Right cardiac atrium (tissue), 5 donors: ENCODE measurements around the gene MTCH2. TPM values are rescaled to one million over a fixed set of nuclear protein-coding genes. Genes with fewer than 3 reads are reported as not detected.
A peak's percentile ranks its signal among the peaks of the same experiment; 100 is the strongest.

Experiments
- ATAC-seq, 2 donors: fragments of 200-7000 bp; cut with Tn5 transposase; one replicate each; pipeline versions ENCODE4 v1.8.0 to v1.9.1; 2020; ENCODE audit warnings: moderate library complexity in 2 of 2, mild to moderate bottlenecking in 1 of 2
- DNase-seq, 3 donors: peaks; one replicate each; pipeline ENCODE4 v3.0.0-alpha.2; 2020
- H3K27ac ChIP-seq: one replicate; pipeline ENCODE4 v1.5.1; 2013; ENCODE audit warnings: mild to moderate bottlenecking, low read length, control low read depth, moderate library complexity
- H3K27me3 ChIP-seq: one replicate; pipeline ENCODE4 v1.6.1; 2013; ENCODE audit not compliant: control insufficient read depth, insufficient read depth
- H3K4me1 ChIP-seq: one replicate; pipeline ENCODE4 v1.6.1; 2013; ENCODE audit warnings: low read length; ENCODE audit not compliant: control insufficient read depth, insufficient read depth
- H3K4me3 ChIP-seq: one replicate; pipeline ENCODE4 v1.5.1; 2013; ENCODE audit warnings: low read length, control low read depth
- H3K9me3 ChIP-seq: one replicate; pipeline ENCODE4 v1.6.1; 2013; ENCODE audit warnings: low read length; ENCODE audit not compliant: control insufficient read depth
- WGBS: extraction: QIAGEN DNeasy Blood & Tissue Kit; methylation state at CpG from one replicate; pipeline ENCODE4 v1.1.7; 2013; 5-methylcytosine and 5-hydroxymethylcytosine counted together
- intact Hi-C, 4 donors: fragments of 100-400 bp; cut with DNase I; formaldehyde crosslinking; loops; one replicate each; pipeline versions ENCODE4 v1.11.0 to v1.14.0; 2022 to 2023
- polyA plus RNA-seq: library from polyadenylated mRNA; stranded (reverse); fragments of 200-250 nt; gene quantifications from one replicate; pipeline ENCODE4 v1.2.3, GENCODE V29; 2013
- total RNA-seq, 4 donors: library from RNA; stranded (reverse); fragmentation: NEBNext Ultra II Directional; extraction: Animal tissue kit (Norgen Biotek cat#: 25700); gene quantifications; one replicate each; pipeline ENCODE4 v1.2.1, GENCODE V29; 2021
- donor health status: healthy with polysubstance abuse.
- donor health status: DM: no; HTN: yes; CAD: no.
- donor health status: DM: no; HTN: no; CAD: no.
- donor health status: DM: no; HTN: yes; CAD: no; lungs with severe emphysema.
- donor health status: DM: yes; HTN: yes; CAD: no.

Gene MTCH2
- total and polyA plus RNA-seq, 5 donors = 43.9 to 78.6 (median 72.3) TPM

DNA sequence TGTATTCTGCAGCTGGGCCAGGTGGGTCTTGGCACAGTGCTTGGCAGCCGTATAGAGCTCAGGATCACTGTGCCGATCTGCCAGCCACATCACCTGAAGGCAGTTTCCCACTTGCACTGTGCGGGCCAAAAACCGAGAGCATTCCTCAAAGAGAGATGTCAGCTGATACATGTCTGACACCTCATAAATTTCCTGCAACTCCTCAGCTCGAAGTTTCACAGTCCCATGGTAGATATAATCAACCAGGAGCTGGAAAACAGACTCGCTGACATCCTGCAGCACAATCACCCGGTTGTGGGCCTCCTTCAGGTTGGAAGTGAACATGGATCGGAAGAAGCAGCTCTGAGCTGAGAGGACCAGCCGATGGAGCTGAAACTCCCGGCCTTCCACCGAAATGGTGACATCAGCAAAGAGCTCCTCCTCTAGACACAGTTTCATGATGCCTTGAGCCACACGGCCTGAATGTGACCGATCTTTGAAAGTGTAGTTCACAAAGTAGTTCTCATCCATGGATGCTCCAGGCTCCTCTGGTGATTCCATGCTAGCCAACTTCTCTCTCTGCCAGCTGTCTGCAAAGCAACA is 64.8 kb downstream of the MTCH2 start:
- intact Hi-C loops = no loop called here
- H3K27me3 ChIP-seq = no peaks in the 10 kb centered on the region
- no peak for DNase-seq
- H3K27ac ChIP-seq = no peak overlapping the region
- peaks cover 12% of the 10 kb centered on the region for H3K4me1 ChIP-seq
- no peaks in the 10 kb centered on the region for H3K9me3 ChIP-seq
- H3K4me3 ChIP-seq = no peak overlapping the region
- no peak for ATAC-seq
- 71% methylated on average over 13 of the region's 13 CpGs for WGBS

- peak in 2 of 3 donors; percentile 64 to 67 for DNase-seq
- WGBS = 71% methylated on average over 11 of the region's 11 CpGs
- Histone ChIP-seq H3K4me1 (peaks cover 15% of the 10 kb centered on the region), H3K27me3 (no peaks in the 10 kb centered on the region), H3K4me3 (no peak overlapping the region), H3K9me3 (no peaks in the 10 kb centered on the region), H3K27ac (no peak overlapping the region)
- peak; percentile 83 to 90 for ATAC-seq
- intact Hi-C loops = no loop called here
These were observed 69.0 kb downstream of the MTCH2 start for GRCh38 chr11:47573321-47573720.

DNA sequence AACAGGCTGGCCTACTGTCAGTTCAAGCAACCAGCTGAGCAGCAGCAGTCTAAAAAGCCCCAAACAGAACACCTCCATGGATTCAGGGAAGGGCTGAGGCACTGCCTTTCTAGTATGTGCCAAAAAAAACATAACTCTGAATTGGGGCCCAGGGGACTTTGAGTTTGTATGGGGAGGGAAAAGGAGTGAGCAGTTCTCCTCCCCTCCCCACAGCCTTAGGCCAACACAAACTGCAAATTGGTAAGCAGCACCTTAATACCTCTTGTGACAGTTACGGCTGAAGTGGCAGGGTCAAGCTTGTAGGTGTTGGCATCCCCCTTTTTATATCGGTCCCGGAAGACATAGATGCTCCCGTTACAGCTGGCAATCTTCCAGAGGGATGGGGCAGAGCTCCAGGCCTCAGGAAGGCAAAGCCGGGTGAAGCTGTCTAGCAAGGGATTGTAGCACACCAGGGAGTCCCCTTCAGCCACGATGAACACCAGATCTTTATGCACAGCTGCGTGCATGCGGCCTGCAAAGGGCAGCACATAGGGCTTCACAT is 69.6 kb downstream of the MTCH2 start:
- H3K27ac ChIP-seq = peak overlapping the region; percentile 40
- 32% methylated on average over 8 of the region's 8 CpGs for WGBS
- no peak overlapping the region for H3K4me3 ChIP-seq
- ATAC-seq (peak; percentile 34 to 46), DNase-seq (no peak)
- intact Hi-C loops = no loop called here
- peaks cover 13% of the 10 kb centered on the region for H3K4me1 ChIP-seq
- H3K27me3 ChIP-seq = no peaks in the 10 kb centered on the region
- no peaks in the 10 kb centered on the region for H3K9me3 ChIP-seq

- no peaks in the 10 kb centered on the region for H3K27me3 ChIP-seq
- H3K4me3 ChIP-seq = no peak overlapping the region
- WGBS = 48% methylated on average over 1 of the region's 1 CpG
- no peak for DNase-seq
- H3K4me1 ChIP-seq = peaks cover 9% of the 10 kb centered on the region
- ATAC-seq = no peak
- intact Hi-C loops = no loop called here
- H3K27ac ChIP-seq = no peak overlapping the region
- H3K9me3 ChIP-seq = no peaks in the 10 kb centered on the region
These were observed 70.5 kb downstream of the MTCH2 start for GRCh38 chr11:47571895-47572294.

DNA sequence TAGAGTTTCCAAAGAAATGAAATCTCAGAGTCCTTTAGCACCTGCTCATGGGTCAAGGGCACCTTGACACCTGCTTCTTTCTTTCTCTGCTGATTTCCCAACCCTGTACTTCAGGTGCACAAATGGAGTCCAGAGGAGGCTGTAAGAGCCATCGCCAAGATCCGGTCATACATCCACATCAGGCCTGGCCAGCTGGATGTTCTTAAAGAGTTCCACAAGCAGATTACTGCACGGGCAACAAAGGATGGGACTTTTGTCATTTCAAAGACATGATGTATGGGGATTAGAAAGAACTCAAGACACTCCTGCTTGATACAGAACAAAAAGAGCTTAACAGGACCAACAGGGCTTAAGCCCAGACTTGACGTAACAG is 71.0 kb downstream of the MTCH2 start:
- Histone ChIP-seq H3K4me1 (peaks cover 9% of the 10 kb centered on the region), H3K27ac (no peak overlapping the region), H3K27me3 (no peaks in the 10 kb centered on the region), H3K4me3 (no peak overlapping the region), H3K9me3 (no peaks in the 10 kb centered on the region)
- intact Hi-C loops = no loop called here
- ATAC-seq = no peak
- no peak for DNase-seq
- WGBS = 81% methylated on average over 4 of the region's 4 CpGs

DNA sequence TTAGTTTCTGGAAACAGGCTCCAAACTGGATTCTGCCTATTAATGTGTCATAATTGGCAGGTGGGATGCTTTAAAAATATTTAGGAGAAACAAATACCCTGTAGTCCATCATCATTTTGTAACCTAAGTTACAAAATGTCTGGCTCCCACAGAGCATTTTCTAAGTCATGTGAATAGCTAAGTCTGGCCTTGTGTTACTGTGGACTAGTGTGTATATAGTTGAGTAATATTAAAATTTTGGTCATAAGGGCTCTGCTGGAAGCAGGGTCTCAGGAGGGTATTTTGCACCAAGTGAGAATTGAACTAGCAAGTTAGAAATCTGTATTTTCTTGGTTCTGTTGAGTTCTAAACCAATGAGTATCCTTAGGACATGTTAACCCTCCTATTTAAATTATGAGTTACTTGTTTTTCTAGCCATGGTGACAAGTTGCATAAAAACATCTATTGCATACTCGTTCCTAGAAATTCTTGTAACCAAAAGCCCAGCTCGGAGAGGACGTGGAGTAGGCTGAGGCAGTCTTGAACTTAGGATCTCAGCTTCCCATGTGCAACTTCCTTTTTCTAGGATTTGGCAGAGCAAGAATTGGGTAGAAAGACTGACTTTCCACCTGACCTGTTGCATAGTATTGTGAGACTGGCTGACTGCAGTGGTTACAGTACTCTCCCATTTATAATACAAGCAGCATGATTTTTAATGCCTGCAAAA is 71.6 kb downstream of the MTCH2 start:
- intact Hi-C loops = no loop called here
- DNase-seq = no peak
- 87% methylated on average over 3 of the region's 3 CpGs for WGBS
- Histone ChIP-seq H3K4me1 (peaks cover 9% of the 10 kb centered on the region), H3K9me3 (no peaks in the 10 kb centered on the region), H3K4me3 (no peak overlapping the region), H3K27ac (no peak overlapping the region), H3K27me3 (no peaks in the 10 kb centered on the region)
- no peak for ATAC-seq

GRCh38 chr11:47569646-47570045 is 72.7 kb downstream of the MTCH2 start:
- intact Hi-C loops = no loop called here
- WGBS = 95% methylated on average over 7 of the region's 7 CpGs
- Histone ChIP-seq H3K4me3 (no peak overlapping the region), H3K27me3 (no peaks in the 10 kb centered on the region), H3K4me1 (peaks cover 9% of the 10 kb centered on the region), H3K27ac (no peak overlapping the region), H3K9me3 (no peaks in the 10 kb centered on the region)
- DNase-seq (no peak), ATAC-seq (no peak)

Other genes with a start within 250 kb of the MTCH2 start
- 10 to 100 TPM; 41.7 to 46.6 (median 44.9) TPM for gene SLC39A13, start 234.0 kb downstream of the MTCH2 start, total RNA-seq
- gene SLC39A13, start 234.0 kb downstream of the MTCH2 start, polyA plus RNA-seq = 61.6 TPM
- 100 to 1,000 TPM; 122 to 162 (median 155) TPM for gene PSMC3, start 216.1 kb downstream of the MTCH2 start, total RNA-seq
- gene PSMC3, start 216.1 kb downstream of the MTCH2 start, polyA plus RNA-seq = 170 TPM
- gene RAPSN, start 193.4 kb downstream of the MTCH2 start, total RNA-seq = under 1 TPM; 0.17 to 0.50 (median 0.39) TPM
- 0.23 TPM for gene RAPSN, start 193.4 kb downstream of the MTCH2 start, polyA plus RNA-seq
- gene CELF1, start 89.4 kb downstream of the MTCH2 start, total RNA-seq = 10 to 100 TPM; 54.8 to 79.8 (median 73.4) TPM
- gene CELF1, start 89.4 kb downstream of the MTCH2 start, polyA plus RNA-seq = 26.9 TPM
- 10 to 100 TPM; 13.9 to 17.2 (median 15.3) TPM for gene PTPMT1, start 77.0 kb downstream of the MTCH2 start, total RNA-seq
- gene PTPMT1, start 77.0 kb downstream of the MTCH2 start, polyA plus RNA-seq = 22.5 TPM
- 10 to 100 TPM; 14.2 to 18.1 (median 14.6) TPM for gene KBTBD4, start 63.6 kb downstream of the MTCH2 start, total RNA-seq
- gene KBTBD4, start 63.6 kb downstream of the MTCH2 start, polyA plus RNA-seq = 8.1 TPM
- 100 to 1,000 TPM; 143 to 189 (median 165) TPM for gene NDUFS3, start 63.5 kb downstream of the MTCH2 start, total RNA-seq
- gene NDUFS3, start 63.5 kb downstream of the MTCH2 start, polyA plus RNA-seq = 260 TPM
- gene FAM180B, start 55.9 kb downstream of the MTCH2 start, total RNA-seq = under 1 TPM in 2 of 4 donors, not detected in 2; 0.17 to 0.32 TPM
- 0.25 TPM for gene FAM180B, start 55.9 kb downstream of the MTCH2 start, polyA plus RNA-seq
- under 1 TPM; 0.33 to 0.74 (median 0.48) TPM for gene C1QTNF4, start 48.1 kb downstream of the MTCH2 start, total RNA-seq
- gene C1QTNF4, start 48.1 kb downstream of the MTCH2 start, polyA plus RNA-seq = 0.68 TPM
- under 1 TPM; 0.18 to 0.47 (median 0.43) TPM for gene AGBL2, start 72.8 kb upstream of the MTCH2 start, total RNA-seq
- 0.38 TPM for gene AGBL2, start 72.8 kb upstream of the MTCH2 start, polyA plus RNA-seq
- gene FNBP4, start 124.8 kb upstream of the MTCH2 start, total RNA-seq = 10 to 100 TPM; 36.2 to 49.0 (median 39.2) TPM
- 23.5 TPM for gene FNBP4, start 124.8 kb upstream of the MTCH2 start, polyA plus RNA-seq
- gene NUP160, start 205.8 kb upstream of the MTCH2 start, total RNA-seq = 10 to 100 TPM; 14.7 to 18.4 (median 15.3) TPM
- 8.1 TPM for gene NUP160, start 205.8 kb upstream of the MTCH2 start, polyA plus RNA-seq